ENCODE data around the gene KIZ. TPM values are rescaled to one million over a fixed set of nuclear protein-coding genes. Genes with fewer than 3 reads are reported as not detected.

KIZ gene
- total and polyA plus RNA-seq, 2 of the 4 experiments (the other 2 are of a cell fraction): 9.9 to 14.0 TPM

DNA sequence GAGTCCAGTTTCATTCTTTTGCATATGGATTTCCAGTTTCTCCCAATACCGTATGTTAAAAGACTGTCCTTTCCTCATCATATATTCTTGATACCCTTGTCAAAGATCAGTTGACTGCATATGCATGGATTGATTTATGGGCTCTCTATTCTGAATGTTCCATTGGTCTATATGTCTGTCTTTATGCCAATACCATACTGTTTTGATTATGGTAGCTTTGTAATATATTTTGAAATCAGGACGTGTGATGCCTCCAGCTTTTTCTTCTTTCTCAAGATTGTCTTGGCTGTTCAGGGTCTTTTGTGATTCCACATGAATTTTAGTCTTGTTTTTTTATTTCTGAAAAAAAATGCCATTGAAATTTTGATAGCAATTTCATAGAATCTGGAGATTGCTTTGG lies 51.9 kb downstream of the KIZ start:
- Histone ChIP-seq H3K4ac (ENCODE audit: low read depth, low read length) (no peak overlapping the region), H2BK120ac (ENCODE audit: low read depth, low read length) (no peak overlapping the region), H3K56ac (ENCODE audit: extremely low read depth, insufficient read depth, low read length) (no peak overlapping the region), H3K14ac (replicated peaks; ENCODE audit: low read depth, low read length) (no peak overlapping the region), H2AFZ (replicated peaks; ENCODE audit: low read length, poor library complexity) (no peak overlapping the region), H2BK20ac (ENCODE audit: low read depth, low read length) (no peak overlapping the region), H3K9me3 (ENCODE audit: control insufficient read depth, insufficient read depth, low read length) (0 out of 2 replicates have a peak, but pooled peaks cover 1% of the 10 kb centered on the region), H3K4me3 (ENCODE audit: insufficient read depth, low read depth, low read length) (no peak overlapping the region), H3K9me1 (ENCODE audit: insufficient read depth, low read length) (peaks cover under 1% of the 10 kb centered on the region; the same call in 1 of the 2 replicates), H3K23ac (ENCODE audit: low read depth, low read length) (no peak overlapping the region), H2AK9ac (replicated peaks; ENCODE audit: low read depth, low read length, poor library complexity) (no peak overlapping the region), H2BK15ac (ENCODE audit: low read depth, low read length) (no peak overlapping the region), H3K79me1 (ENCODE audit: low read depth in 1 of 2, low read length in 2 of 2) (no peaks in the 10 kb centered on the region), H4K91ac (ENCODE audit: insufficient read depth, low read depth, low read length) (no peak overlapping the region), H3K27me3 (ENCODE audit: control insufficient read depth, insufficient read depth, low read length) (no peaks in the 10 kb centered on the region), H4K5ac (ENCODE audit: low read depth, low read length) (no peak overlapping the region), H3K4me1 (ENCODE audit: control insufficient read depth, insufficient read depth, low read length) (peaks cover under 1% of the 10 kb centered on the region; the same call in 1 of the 2 replicates), H3K18ac (ENCODE audit: low read depth, low read length) (no peak overlapping the region), H3K36me3 (ENCODE audit: control insufficient read depth, insufficient read depth, low read length) (no peaks in the 10 kb centered on the region), H4K8ac (ENCODE audit: low read depth in 2 of 2, low read length in 2 of 2) (no peak overlapping the region), H3K4me2 (ENCODE audit: low read depth, low read length) (no peak overlapping the region), H3K27ac (ENCODE audit: insufficient read depth, low read length) (no peak overlapping the region), H2AK5ac (ENCODE audit: low read depth, low read length) (no peak overlapping the region), H4K20me1 (ENCODE audit: insufficient read depth, low read length) (no peaks in the 10 kb centered on the region), H2BK5ac (ENCODE audit: low read depth, low read length, poor library complexity, severe bottlenecking) (no peak overlapping the region), H3K9ac (ENCODE audit: low read depth, low read length) (no peak overlapping the region)
- in situ Hi-C loops (cut with MboI; ENCODE audit: low sequenced_read_pairs): no loop called here
- DNase-seq (no peak), ATAC-seq (ENCODE audit: low read depth) (no peak)
- CTCF ChIA-PET: no interaction called here
- TF ChIP-seq SMC3 (IDR thresholded peaks at IDR 0.05; ENCODE audit: low read depth, low read length) (no peak), MAZ (IDR thresholded peaks at IDR 0.05; ENCODE audit: borderline replicate concordance, low read depth, low read length) (no peak), RFX5 (IDR thresholded peaks at IDR 0.05; ENCODE audit: low read depth, low read length) (no peak), RAD21 (IDR thresholded peaks at IDR 0.05; ENCODE audit: low read length) (no peak), BHLHE40 (IDR thresholded peaks at IDR 0.05; ENCODE audit: low read depth, low read length) (no peak), NFE2L2 (IDR thresholded peaks at IDR 0.05; ENCODE audit: low read depth, low read length) (no peak), MXI1 (IDR thresholded peaks at IDR 0.05; ENCODE audit: borderline replicate concordance, low read depth, low read length) (no peak), POLR2A (IDR thresholded peaks at IDR 0.05; ENCODE audit: low read depth, low read length) (no peak), CHD1 (IDR thresholded peaks at IDR 0.05; ENCODE audit: low read depth, low read length) (no peak), FOS (IDR thresholded peaks at IDR 0.05; ENCODE audit: low read depth, low read length) (no peak), MAFK (IDR thresholded peaks at IDR 0.05; ENCODE audit: low read depth, low read length) (no peak), RCOR1 (IDR thresholded peaks at IDR 0.05; ENCODE audit: insufficient replicate concordance, low read length) (no peak)
- TF ChIP-seq, protein P1, sequence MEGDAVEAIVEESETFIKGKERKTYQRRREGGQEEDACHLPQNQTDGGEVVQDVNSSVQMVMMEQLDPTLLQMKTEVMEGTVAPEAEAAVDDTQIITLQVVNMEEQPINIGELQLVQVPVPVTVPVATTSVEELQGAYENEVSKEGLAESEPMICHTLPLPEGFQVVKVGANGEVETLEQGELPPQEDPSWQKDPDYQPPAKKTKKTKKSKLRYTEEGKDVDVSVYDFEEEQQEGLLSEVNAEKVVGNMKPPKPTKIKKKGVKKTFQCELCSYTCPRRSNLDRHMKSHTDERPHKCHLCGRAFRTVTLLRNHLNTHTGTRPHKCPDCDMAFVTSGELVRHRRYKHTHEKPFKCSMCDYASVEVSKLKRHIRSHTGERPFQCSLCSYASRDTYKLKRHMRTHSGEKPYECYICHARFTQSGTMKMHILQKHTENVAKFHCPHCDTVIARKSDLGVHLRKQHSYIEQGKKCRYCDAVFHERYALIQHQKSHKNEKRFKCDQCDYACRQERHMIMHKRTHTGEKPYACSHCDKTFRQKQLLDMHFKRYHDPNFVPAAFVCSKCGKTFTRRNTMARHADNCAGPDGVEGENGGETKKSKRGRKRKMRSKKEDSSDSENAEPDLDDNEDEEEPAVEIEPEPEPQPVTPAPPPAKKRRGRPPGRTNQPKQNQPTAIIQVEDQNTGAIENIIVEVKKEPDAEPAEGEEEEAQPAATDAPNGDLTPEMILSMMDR (conservative IDR thresholded peaks at IDR 0.05; ENCODE audit: low read depth, low read length): no peak
- POLR2A ChIA-PET (ENCODE audit: unreplicated experiment): no interaction called here
- intact Hi-C loops (cut with micrococcal nuclease): no loop called here
- dilution Hi-C loops (cut with HindIII; ENCODE audit: low sequenced_read_pairs, unreplicated experiment): no loop called here
- no TSS peak for BruUV-seq (replicated peaks)
- WGBS, 2 experiments (ENCODE audit: extremely low coverage in 2 of 2, insufficient read length in 1 of 2): no CpG with 5 or more reads among the region's 2 CpGs

All from IMR-90 (cell line).